Smooth muscle cell of the brain vasculature (primary cell): ENCODE measurements around the gene CAMK1G.

Experiments used
- DNase-seq: peaks from one replicate; pipeline ENCODE4 v3.0.0-alpha.2; 2012; ENCODE audit warnings: low read depth, low spot score

The CAMK1G gene

GRCh38 chr1:209600541-209600940, 17.0 kb downstream of the CAMK1G start:
- no peak for DNase-seq

GRCh38 chr1:209601809-209602657, 18.5 kb downstream of the CAMK1G start:
- DNase-seq = no peak

- DNase-seq = no peak
Measured at GRCh38 chr1:209603877-209604276, 20.4 kb downstream of the CAMK1G start.

- no peak for DNase-seq
Measured at GRCh38 chr1:209607102-209607794, 23.7 kb downstream of the CAMK1G start.

- no peak for DNase-seq
Measured at GRCh38 chr1:209607795-209608178, 24.3 kb downstream of the CAMK1G start.

GRCh38 chr1:209609041-209609790, 25.7 kb downstream of the CAMK1G start:
- DNase-seq = no peak

GRCh38 chr1:209609791-209610630, 26.5 kb downstream of the CAMK1G start:
- DNase-seq = no peak

GRCh38 chr1:209610631-209610905, 27.1 kb downstream of the CAMK1G start:
- DNase-seq = no peak

GRCh38 chr1:209611771-209612570, 28.5 kb downstream of the CAMK1G start:
- no peak for DNase-seq

GRCh38 chr1:209612646-209613399, 29.3 kb downstream of the CAMK1G start:
- DNase-seq = no peak

GRCh38 chr1:209613400-209614150, 30.1 kb downstream of the CAMK1G start:
- DNase-seq = no peak

GRCh38 chr1:209614151-209614420, 30.6 kb downstream of the CAMK1G start:
- DNase-seq = no peak

GRCh38 chr1:209614906-209615305, 31.4 kb downstream of the CAMK1G start:
- DNase-seq = no peak

- DNase-seq = no peak
Measured at GRCh38 chr1:209616366-209617046, 33.0 kb downstream of the CAMK1G start.

- DNase-seq = no peak
Measured at GRCh38 chr1:209617047-209617673, 33.6 kb downstream of the CAMK1G start.

- no peak for DNase-seq
Measured at GRCh38 chr1:209617755-209618154, 34.2 kb downstream of the CAMK1G start.

- no peak for DNase-seq
Measured at GRCh38 chr1:209618291-209618690, 34.8 kb downstream of the CAMK1G start.

- DNase-seq = no peak
Measured at GRCh38 chr1:209618756-209619420, 35.4 kb downstream of the CAMK1G start.
